CD4-positive, alpha-beta T cell (primary cell): ENCODE data around the gene SNTG2. TPM values are rescaled to one million over a fixed set of nuclear protein-coding genes. Genes with fewer than 3 reads are reported as not detected.

Source experiments
- ATAC-seq: fragments of 200-7000 bp; cut with Tn5 transposase; one replicate; pipeline ENCODE4 v1.10.0; 2022; ENCODE audit warnings: mild to moderate bottlenecking; ENCODE audit not compliant: poor library complexity
- CTCF ChIA-PET: fragments of 350-600 bp; sonication (Branson Sonifier 250); formaldehyde crosslinking; loops from one replicate; lab custom pipeline; 2021; ENCODE audit warnings: antibody characterized with exemption, inconsistent platforms; lab: Charles Lee
- POLR2A ChIA-PET: fragments of 350-600 bp; sonication (Branson Sonifier 250); formaldehyde crosslinking; loops from one replicate; lab custom pipeline; 2021; ENCODE audit warnings: antibody characterized with exemption, inconsistent platforms; lab: Charles Lee
- DNase-seq, 14 experiments: peaks; one replicate each; pipeline ENCODE4 v3.0.0-alpha.2; 2013 to 2020; ENCODE audit warnings: mixed read lengths in 2 of 14
- H3K27ac ChIP-seq, 2 donors: one replicate each; pipeline versions ENCODE4 v1.5.1 to v1.7.0; 2013; ENCODE audit warnings: low read length in 2 of 2, low read depth in 1 of 2, mild to moderate bottlenecking in 1 of 2
- H3K27me3 ChIP-seq, 2 experiments: 1 replicate in 1 of 2; 2 replicates in 1 of 2; pipeline versions ENCODE4 v1.6.1 to v1.7.0; 2013; ENCODE audit warnings: low read length in 2 of 2, control low read depth in 1 of 2, mild to moderate bottlenecking in 1 of 2, moderate library complexity in 1 of 2; ENCODE audit not compliant: insufficient read depth in 2 of 2, control insufficient read depth in 1 of 2
- H3K36me3 ChIP-seq: one replicate; pipeline ENCODE4 v1.6.1; 2013; ENCODE audit warnings: low read length, control low read depth; ENCODE audit not compliant: insufficient read depth
- H3K4me1 ChIP-seq: one replicate; pipeline ENCODE4 v1.6.1; 2013; ENCODE audit warnings: low read length, control low read depth; ENCODE audit not compliant: insufficient read depth
- H3K4me3 ChIP-seq: one replicate; pipeline ENCODE4 v1.5.1; 2013; ENCODE audit warnings: mild to moderate bottlenecking, low read length, moderate library complexity
- H3K9me3 ChIP-seq, 2 experiments: 1 replicate in 1 of 2; 2 replicates in 1 of 2; pipeline versions ENCODE4 v1.6.1 to v1.7.0; 2013; ENCODE audit warnings: low read length in 2 of 2, mild to moderate bottlenecking in 2 of 2, control low read depth in 1 of 2, moderate library complexity in 1 of 2; ENCODE audit not compliant: control insufficient read depth in 1 of 2, insufficient read depth in 1 of 2
- H3K27ac Mint-ChIP-seq: one replicate; pipeline ENCODE4 v1.8.0; 2020; ENCODE audit warnings: mixed read lengths
- H3K27me3 Mint-ChIP-seq: one replicate; pipeline ENCODE4 v1.8.0; 2021; ENCODE audit warnings: mixed read lengths
- H3K36me3 Mint-ChIP-seq: one replicate; pipeline ENCODE4 v1.8.0; 2021; ENCODE audit warnings: low read depth, mixed read lengths
- H3K4me1 Mint-ChIP-seq: one replicate; pipeline ENCODE4 v1.8.0; 2021; ENCODE audit warnings: low read depth, mixed read lengths
- H3K4me3 Mint-ChIP-seq: one replicate; pipeline ENCODE4 v1.8.0; 2020; ENCODE audit warnings: mild to moderate bottlenecking, mixed read lengths
- H3K9me3 Mint-ChIP-seq: one replicate; pipeline ENCODE4 v1.8.0; 2020; ENCODE audit warnings: mixed read lengths
- CTCF ChIP-seq: fragments of 200-600 bp; IDR thresholded peaks from one replicate; pipeline ENCODE4 v1.8.0; 2022; ENCODE audit warnings: antibody characterized with exemption, mild to moderate bottlenecking
- intact Hi-C, 2 experiments: fragments of 100-400 bp; cut with DNase I in 1 of 2; cut with micrococcal nuclease in 1 of 2; formaldehyde crosslinking; loops; one replicate each; pipeline versions ENCODE4 v1.15.1 to v1.9.0; 2023 to 2025; cut with DNase I, micrococcal nuclease
- total RNA-seq, 174 experiments: library from RNA in 2 of 174; stranded (reverse) in 2 of 174; gene quantifications; one replicate each; pipeline ENCODE4 v1.2.3 and lab custom pipeline; 2021 to 2026

Gene SNTG2
- total RNA-seq, 2 experiments from 2014 or later, result 1.1 to 1.5 TPM

- Histone ChIP-seq H3K4me3 (no peak overlapping the region), H3K27ac (no peak overlapping the region), H3K4me1 (no peaks in the 10 kb centered on the region), H3K9me3 (peaks cover 0 to 6% of the 10 kb centered on the region in 2 experiments), H3K36me3 (no peaks in the 10 kb centered on the region), H3K27me3 (no peaks in the 10 kb centered on the region)
- Mint-ChIP-seq H3K4me3 (no peak overlapping the region), H3K9me3 (peaks cover 7% of the 10 kb centered on the region), H3K27ac (no peak overlapping the region), H3K27me3 (no peaks in the 10 kb centered on the region), H3K36me3 (no peaks in the 10 kb centered on the region), H3K4me1 (no peaks in the 10 kb centered on the region)
- DNase-seq (no peak), ATAC-seq (no peak)
- intact Hi-C loops, result no loop called here
- ChIA-PET POLR2A (no interaction called here), CTCF (no interaction called here)
- no peak for TF ChIP-seq CTCF
Measured at GRCh38 chr2:1205853-1206252, 255.2 kb downstream of the SNTG2 start.

GRCh38 chr2:1207962-1208510 is 257.4 kb downstream of the SNTG2 start:
- Mint-ChIP-seq H3K9me3 (no peaks in the 10 kb centered on the region), H3K27ac (no peak overlapping the region), H3K4me1 (no peaks in the 10 kb centered on the region), H3K4me3 (no peak overlapping the region), H3K36me3 (no peaks in the 10 kb centered on the region), H3K27me3 (no peaks in the 10 kb centered on the region)
- no peak overlapping the region for H3K4me3 ChIP-seq
- H3K36me3 ChIP-seq, result no peaks in the 10 kb centered on the region
- DNase-seq (no peak), ATAC-seq (no peak)
- ChIA-PET CTCF (no interaction called here), POLR2A (no interaction called here)
- peaks cover 4 to 6% of the 10 kb centered on the region in 2 experiments for H3K9me3 ChIP-seq
- intact Hi-C loops, result no loop called here
- no peaks in the 10 kb centered on the region for H3K4me1 ChIP-seq
- TF ChIP-seq CTCF, result no peak
- H3K27ac ChIP-seq, result no peak overlapping the region
- H3K27me3 ChIP-seq, result no peaks in the 10 kb centered on the region

- intact Hi-C loops, result no loop called here
- no peak overlapping the region for H3K4me3 ChIP-seq
- no peaks in the 10 kb centered on the region for H3K27me3 Mint-ChIP-seq
- ChIA-PET POLR2A (no interaction called here), CTCF (no interaction called here)
- H3K27ac ChIP-seq, result no peak overlapping the region
- H3K27ac Mint-ChIP-seq, result no peak overlapping the region
- H3K4me3 Mint-ChIP-seq, result no peak overlapping the region
- H3K4me1 Mint-ChIP-seq, result no peaks in the 10 kb centered on the region
- DNase-seq (no peak), ATAC-seq (no peak)
- H3K36me3 Mint-ChIP-seq, result no peaks in the 10 kb centered on the region
- TF ChIP-seq CTCF, result no peak
- no peaks in the 10 kb centered on the region for H3K4me1 ChIP-seq
- H3K9me3 Mint-ChIP-seq, result no peaks in the 10 kb centered on the region
- no peaks in the 10 kb centered on the region for H3K27me3 ChIP-seq
- peaks cover 5 to 9% of the 10 kb centered on the region in 2 experiments for H3K9me3 ChIP-seq
- H3K36me3 ChIP-seq, result no peaks in the 10 kb centered on the region
Measured at GRCh38 chr2:1208522-1208921, 257.9 kb downstream of the SNTG2 start.
